ENCODE data around the gene PJVK.
A peak's percentile ranks its signal among the peaks of the same experiment; 100 is the strongest.

PJVK gene

DNA sequence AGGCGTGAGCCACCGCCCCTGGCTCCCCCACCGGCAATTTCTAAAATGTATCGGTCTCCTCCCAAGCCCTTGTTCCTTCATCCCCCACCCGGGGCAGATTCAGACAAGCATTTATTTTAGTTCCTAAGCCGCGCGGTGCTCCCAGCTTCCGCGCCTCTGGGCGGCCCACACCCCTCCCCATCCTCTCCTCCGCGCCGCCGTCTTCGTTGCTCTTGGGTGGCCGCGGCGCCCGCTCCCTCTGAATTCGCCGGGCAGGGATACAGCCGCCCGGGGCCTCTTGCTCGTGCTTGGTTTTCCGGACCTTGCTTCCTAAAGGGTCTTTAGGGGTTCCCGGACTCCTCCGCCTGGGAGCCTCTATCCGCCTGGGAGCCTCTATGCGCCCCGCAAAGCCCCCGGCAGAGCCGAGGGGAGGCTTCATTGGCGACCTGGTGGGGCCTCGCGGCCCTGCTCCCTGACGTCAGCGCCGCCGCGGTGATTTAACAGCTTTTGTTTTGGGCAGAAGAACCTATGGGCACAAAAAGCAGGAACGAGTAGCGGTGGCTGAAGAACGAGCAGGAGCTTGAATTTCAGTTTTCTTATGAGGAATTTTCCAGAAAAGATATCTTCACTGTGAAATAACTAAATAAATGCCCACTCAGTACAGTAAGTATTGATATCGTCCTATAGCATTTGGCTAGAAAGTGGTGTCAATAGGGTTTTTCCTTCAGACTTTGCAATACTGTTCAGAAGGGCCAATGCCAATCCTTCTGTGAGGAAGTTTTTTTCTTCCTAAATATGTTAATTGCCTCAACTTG is 37.5 kb upstream of the PJVK start:
- TF ChIP-seq, protein P1, sequence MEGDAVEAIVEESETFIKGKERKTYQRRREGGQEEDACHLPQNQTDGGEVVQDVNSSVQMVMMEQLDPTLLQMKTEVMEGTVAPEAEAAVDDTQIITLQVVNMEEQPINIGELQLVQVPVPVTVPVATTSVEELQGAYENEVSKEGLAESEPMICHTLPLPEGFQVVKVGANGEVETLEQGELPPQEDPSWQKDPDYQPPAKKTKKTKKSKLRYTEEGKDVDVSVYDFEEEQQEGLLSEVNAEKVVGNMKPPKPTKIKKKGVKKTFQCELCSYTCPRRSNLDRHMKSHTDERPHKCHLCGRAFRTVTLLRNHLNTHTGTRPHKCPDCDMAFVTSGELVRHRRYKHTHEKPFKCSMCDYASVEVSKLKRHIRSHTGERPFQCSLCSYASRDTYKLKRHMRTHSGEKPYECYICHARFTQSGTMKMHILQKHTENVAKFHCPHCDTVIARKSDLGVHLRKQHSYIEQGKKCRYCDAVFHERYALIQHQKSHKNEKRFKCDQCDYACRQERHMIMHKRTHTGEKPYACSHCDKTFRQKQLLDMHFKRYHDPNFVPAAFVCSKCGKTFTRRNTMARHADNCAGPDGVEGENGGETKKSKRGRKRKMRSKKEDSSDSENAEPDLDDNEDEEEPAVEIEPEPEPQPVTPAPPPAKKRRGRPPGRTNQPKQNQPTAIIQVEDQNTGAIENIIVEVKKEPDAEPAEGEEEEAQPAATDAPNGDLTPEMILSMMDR (conservative IDR thresholded peaks at IDR 0.05; ENCODE audit: low read depth, low read length): no peak
- peak overlapping the region; percentile 56 for H3K4me3 ChIP-seq (ENCODE audit: low read length)
- DNase-seq (ENCODE audit: low read depth): peak; percentile 12

- peak overlapping the region; percentile 56 for H3K4me3 ChIP-seq (ENCODE audit: low read length)
- DNase-seq (ENCODE audit: low read depth): peak; percentile 71
- TF ChIP-seq, protein P1 (conservative IDR thresholded peaks at IDR 0.05; ENCODE audit: low read depth, low read length): peak; percentile 96
These were observed 36.6 kb upstream of the PJVK start for GRCh38 chr2:178414266-178415247.

DNA sequence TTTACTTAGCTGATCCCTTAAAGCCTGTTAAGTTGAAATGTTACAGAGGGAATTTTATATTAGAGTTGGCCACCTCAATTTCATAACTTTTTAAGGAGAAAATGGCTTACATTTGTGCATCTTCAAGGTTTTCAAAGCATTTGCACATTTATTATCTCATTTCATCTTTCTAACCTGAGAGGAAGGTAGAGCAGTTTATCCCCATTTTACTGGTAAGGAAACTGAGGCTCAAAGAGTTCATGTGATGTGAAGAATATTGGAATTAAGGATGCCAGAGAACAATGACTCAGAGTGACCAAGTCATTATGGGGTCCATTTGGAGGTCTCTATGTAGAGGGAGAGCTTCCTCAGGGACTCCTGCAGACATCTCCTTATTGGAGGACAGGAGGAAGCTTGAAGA is 35.2 kb upstream of the PJVK start:
- TF ChIP-seq, protein P1 (conservative IDR thresholded peaks at IDR 0.05; ENCODE audit: low read depth, low read length): no peak
- DNase-seq (ENCODE audit: low read depth): no peak
- no peak overlapping the region for H3K4me3 ChIP-seq (ENCODE audit: low read length)

GRCh38 chr2:178417916-178418315 is 33.3 kb upstream of the PJVK start:
- TF ChIP-seq, protein P1 (conservative IDR thresholded peaks at IDR 0.05; ENCODE audit: low read depth, low read length): no peak
- DNase-seq (ENCODE audit: low read depth): no peak
- H3K4me3 ChIP-seq (ENCODE audit: low read length): no peak overlapping the region

- TF ChIP-seq, protein P1 (conservative IDR thresholded peaks at IDR 0.05; ENCODE audit: low read depth, low read length): no peak
- DNase-seq (ENCODE audit: low read depth): no peak
- H3K4me3 ChIP-seq (ENCODE audit: low read length): no peak overlapping the region
These were observed 32.8 kb upstream of the PJVK start for GRCh38 chr2:178418426-178418825.

- TF ChIP-seq, protein P1 (conservative IDR thresholded peaks at IDR 0.05; ENCODE audit: low read depth, low read length): peak; percentile 54
- no peak overlapping the region for H3K4me3 ChIP-seq (ENCODE audit: low read length)
- peak; percentile 5 for DNase-seq (ENCODE audit: low read depth)
These were observed 32.1 kb upstream of the PJVK start for GRCh38 chr2:178419123-178419522.
